NCI-H510A treated with DMSO at 0.1 percent for 48 hours (cell line): ENCODE measurements around the gene ARVCF.

Experiments used
- DNase-seq: peaks from one replicate; lab custom pipeline; 2025; lab: John Stamatoyannopoulos, UW

ARVCF gene, protein sequence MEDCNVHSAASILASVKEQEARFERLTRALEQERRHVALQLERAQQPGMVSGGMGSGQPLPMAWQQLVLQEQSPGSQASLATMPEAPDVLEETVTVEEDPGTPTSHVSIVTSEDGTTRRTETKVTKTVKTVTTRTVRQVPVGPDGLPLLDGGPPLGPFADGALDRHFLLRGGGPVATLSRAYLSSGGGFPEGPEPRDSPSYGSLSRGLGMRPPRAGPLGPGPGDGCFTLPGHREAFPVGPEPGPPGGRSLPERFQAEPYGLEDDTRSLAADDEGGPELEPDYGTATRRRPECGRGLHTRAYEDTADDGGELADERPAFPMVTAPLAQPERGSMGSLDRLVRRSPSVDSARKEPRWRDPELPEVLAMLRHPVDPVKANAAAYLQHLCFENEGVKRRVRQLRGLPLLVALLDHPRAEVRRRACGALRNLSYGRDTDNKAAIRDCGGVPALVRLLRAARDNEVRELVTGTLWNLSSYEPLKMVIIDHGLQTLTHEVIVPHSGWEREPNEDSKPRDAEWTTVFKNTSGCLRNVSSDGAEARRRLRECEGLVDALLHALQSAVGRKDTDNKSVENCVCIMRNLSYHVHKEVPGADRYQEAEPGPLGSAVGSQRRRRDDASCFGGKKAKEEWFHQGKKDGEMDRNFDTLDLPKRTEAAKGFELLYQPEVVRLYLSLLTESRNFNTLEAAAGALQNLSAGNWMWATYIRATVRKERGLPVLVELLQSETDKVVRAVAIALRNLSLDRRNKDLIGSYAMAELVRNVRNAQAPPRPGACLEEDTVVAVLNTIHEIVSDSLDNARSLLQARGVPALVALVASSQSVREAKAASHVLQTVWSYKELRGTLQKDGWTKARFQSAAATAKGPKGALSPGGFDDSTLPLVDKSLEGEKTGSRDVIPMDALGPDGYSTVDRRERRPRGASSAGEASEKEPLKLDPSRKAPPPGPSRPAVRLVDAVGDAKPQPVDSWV

GRCh38 chr22:20016734-20017621 is at the start of gene ARVCF:
TSS of gene ARVCF (minus strand) at chr22:20016823. CDS start at chr22:19990794, 26,029 bp downstream.
- peak; percentile 76 for DNase-seq

DNA sequence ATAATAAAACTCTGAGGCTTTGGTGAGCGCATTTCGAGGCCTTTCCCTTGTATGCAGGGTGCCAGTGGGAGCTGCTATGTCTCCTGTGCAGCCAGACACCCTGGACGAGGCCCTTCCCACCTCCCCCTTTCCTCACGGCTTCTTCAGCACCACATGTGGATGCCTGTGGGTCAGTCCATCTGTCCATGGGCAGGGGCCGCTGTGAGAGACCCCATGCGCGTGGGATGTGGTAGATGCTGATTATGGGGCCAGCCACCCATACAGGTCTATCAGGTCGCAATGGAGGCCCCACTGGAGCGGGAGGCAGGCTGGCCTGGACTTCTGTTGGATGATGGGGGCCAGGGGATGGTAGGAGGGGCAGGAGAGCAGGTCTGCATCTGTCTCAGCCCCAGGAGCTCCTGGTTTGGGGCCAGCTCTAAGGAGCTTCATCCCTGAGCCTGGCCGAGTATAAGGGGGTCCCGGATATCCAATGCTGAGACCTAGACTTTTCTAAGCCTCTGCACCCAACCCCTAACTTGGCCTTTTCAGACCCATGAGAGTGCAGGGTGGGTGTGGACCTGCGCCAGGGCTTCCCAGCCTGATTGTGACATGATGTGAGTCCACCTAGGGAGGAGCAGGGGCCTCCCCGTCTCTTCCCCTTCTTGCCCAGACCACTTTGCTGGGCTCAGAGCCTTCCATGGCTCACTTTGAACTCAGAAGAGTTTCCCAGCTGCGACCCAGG is 49.4 kb upstream of the ARVCF start:
- no peak for DNase-seq

- no peak for DNase-seq
Measured at GRCh38 chr22:20064545-20065262, 48.1 kb upstream of the ARVCF start.

DNA sequence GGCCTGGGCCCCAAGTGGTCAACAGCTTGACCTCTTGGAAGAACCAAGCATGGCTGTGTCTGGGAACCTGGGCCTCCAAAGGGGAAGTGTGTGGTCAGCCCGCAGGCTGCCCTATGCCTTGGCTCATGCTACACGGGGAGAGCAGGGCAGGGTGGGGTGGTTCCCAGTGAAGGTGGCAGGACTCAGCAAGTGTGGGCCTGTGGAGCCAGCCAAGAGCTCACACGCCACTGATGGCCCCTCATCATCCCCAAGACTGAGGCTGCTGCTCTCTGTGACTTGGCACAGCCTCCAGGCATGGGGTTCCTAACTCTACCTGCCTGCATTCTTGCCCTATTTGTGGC is 47.5 kb upstream of the ARVCF start:
- DNase-seq: no peak

DNA sequence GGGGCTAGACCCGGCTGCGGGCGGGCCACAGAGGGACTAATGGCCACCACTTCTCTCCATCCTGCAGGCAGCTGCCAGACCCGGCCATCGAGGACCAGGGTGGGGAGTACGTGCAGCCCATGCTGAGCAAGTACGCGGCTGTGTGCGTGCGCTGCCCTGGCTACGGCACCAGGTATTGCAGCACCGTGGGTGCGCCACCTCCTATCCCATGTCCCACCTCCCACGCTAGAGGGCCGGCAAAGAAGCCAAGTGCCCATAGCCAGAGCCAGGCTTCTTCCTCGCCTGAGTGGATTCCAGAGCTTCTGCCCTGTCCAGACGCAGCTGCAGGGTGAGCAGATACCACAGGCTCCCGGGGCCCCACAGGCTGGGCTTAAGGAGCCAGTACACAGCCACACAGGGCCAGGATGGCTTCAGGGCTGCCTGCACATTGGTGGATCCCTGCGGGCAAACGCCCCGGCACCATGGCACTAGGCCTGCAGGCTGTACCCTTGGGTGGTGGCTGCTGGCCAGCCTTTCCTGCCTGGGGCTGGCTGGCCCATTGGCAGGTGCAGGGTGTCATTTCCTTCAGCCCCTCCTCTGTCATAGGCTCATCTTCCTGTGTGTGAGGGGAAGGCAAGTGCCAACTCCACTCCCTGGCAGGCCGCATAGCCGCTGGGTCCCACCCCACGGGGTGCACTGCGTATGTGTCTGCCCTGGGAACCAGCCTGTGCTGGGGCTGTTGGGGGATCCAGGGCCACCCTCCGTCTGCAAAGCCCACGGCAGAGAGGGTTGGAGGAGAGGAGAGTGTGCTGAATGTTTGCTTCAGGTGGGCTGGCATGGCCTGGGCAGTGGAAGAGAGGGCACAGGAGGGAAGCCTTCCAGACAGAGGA is 46.9 kb upstream of the ARVCF start:
- no peak for DNase-seq

DNA sequence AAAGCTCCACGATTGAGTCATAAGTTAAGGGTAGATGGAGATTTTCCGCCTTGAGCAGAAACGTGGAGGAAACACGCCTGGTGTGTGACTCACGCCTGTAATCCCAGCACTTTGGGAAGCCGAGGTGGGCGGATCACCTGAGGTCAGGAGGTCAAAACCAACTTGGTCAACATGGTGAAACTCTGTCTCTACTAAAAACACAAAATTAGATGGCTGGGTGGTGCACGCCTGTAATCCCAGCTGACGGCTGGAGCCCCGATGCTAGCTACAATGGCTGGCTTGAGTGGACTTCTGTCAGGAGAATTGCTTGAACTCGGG is 46.1 kb upstream of the ARVCF start:
- no peak for DNase-seq

- no peak for DNase-seq
Measured at GRCh38 chr22:20062043-20062765, 45.6 kb upstream of the ARVCF start.

- no peak for DNase-seq
Measured at GRCh38 chr22:20061481-20061861, 44.8 kb upstream of the ARVCF start.

GRCh38 chr22:20060700-20061480 is 44.3 kb upstream of the ARVCF start:
- DNase-seq: no peak

DNA sequence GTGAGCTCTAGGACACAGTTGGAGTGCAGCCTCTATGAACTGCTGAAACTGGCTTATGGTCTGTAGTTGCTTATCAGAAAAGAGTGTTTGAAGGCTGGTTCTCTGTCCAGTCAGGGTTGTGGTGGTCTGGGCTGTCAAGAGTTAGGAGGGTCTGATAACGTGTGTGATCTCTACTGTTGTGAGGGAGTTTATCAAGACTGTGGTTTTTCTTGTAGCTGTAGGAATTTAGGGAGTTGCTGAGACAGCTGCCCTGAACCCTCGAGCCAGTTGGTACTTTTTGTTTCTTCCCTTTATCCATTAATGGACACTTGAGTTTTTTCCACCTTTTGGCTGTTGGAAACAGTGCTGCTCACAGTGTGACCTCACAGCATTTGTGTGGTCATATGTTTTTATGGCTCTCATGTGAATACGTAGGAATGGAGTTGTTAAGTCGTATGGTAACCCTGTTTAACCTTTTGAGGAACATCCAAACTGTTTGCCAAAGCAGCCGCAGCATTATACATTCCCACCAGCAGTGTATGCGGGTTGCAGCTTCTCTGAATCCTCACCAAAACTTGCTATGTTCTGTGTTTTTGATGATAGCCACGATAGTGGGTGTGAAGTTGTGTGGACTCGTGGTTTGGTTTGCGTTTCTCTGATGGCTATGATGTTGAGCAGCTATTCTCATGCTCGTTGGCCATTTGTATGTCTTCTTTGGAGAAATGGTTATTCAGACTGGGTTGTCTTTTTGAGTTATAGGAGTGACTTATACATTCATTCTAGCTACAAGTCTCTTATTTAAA is 42.6 kb upstream of the ARVCF start:
- no peak for DNase-seq

- DNase-seq: no peak
Measured at GRCh38 chr22:20057596-20058268, 41.1 kb upstream of the ARVCF start.

DNA sequence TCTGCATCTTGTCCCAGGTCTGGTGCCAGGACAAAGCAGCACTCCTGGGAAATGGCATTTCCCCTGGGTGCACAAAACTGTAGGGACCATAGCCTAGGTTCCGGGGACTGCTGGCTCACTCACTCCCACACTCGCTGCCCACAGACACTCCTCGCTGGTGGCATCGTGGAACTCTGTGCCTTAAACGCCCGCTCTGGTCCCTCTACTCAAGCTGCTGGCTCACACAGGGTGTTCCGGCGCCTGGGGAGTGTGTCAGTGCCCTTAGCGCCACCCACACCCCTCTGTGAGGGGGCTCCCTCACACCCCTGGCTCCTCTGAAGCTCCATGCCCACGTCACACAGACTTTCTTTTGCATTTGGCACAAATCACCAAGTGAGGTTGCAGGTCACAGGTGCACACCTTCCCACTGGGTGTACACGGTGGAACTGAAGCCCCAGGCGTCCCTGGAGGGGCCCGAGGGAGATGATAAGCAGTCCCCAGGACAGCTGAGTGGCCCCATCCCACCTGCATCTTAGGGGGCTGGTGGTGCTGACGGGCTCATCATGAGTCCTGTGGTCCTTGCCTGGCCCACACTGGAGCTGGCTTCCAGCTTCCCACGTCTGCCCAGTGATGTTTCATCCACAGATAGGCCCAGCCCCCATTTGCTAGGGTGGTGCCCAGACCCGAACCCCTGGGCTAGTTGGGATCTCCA is 40.2 kb upstream of the ARVCF start:
- no peak for DNase-seq

GRCh38 chr22:20056161-20056560 is 39.5 kb upstream of the ARVCF start:
- DNase-seq: no peak

DNA sequence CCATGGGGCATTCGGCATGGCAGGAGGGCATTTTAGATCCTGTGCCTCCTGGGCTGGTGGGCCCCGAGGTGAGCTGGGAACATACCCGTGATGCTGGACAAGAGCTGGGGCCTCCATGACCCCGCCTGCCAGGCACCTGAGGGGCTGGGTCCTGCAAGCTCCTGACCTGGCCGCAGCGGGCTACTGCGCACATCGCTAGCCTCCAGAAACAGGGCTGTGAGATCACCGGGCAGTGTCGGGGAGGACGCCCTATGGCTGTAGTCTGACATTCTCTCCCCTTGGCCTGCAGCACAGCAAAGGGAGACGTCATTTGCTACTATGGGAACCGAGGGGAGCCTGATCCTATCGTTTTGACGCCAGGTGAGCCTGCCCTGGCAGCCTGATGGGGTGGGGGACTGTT is 39.0 kb upstream of the ARVCF start:
- no peak for DNase-seq

GRCh38 chr22:20055144-20055543 is 38.5 kb upstream of the ARVCF start:
- no peak for DNase-seq

DNA sequence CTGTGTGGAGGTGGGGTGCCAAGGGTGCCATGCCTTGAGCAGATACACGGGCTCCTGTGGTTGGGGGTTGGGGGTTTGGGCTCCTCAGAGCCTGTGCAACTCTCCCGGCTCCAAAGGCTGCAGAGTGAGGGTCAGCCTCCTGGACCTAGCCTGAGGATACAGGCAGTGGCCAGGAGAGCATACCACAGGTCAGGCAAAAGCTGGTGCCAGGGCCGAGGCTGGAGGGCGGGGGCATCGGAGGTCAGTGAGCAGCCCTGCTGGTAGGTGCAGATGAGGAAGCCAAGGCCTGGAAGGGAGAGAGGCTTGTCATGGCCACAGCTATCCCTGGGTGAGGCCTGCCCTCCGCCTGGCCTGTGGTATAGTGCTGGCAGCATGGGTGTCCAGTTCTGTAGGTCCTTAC is 37.9 kb upstream of the ARVCF start:
- DNase-seq: no peak
